OCI-LY3 (cell line): ENCODE data around the gene FRRS1L.

Experiments used
- CTCF ChIP-seq: fragments of 200-600, 300-600 bp; sonication (generic); IDR thresholded peaks from 2 replicates; pipeline ENCODE4 v1.5.1; 2014; ENCODE audit warnings: antibody characterized with exemption, low read length, low read depth
- EZH2phosphoT487 ChIP-seq: fragments of 200-600 bp; shearing (Covaris generic); IDR thresholded peaks from 2 replicates; pipeline ENCODE4 v1.6.1; 2018; ENCODE audit warnings: antibody characterized with exemption, mixed run types, low read depth

- TF ChIP-seq CTCF (no peak), EZH2phosphoT487 (no peak)
These were observed 23.1 kb upstream of the FRRS1L start for GRCh38 chr9:109190151-109190550.
